ENCODE data around the gene SMPD3. TPM values are rescaled to one million over a fixed set of nuclear protein-coding genes. Genes with fewer than 3 reads are reported as not detected.

The SMPD3 gene
- total and polyA plus RNA-seq, 2 of the 4 experiments (the other 2 are of a cell fraction) = not detected

- 96% methylated on average over 4 of the region's 12 CpGs; no CpG with 5 or more reads in 1 of the 2 experiments for WGBS, 2 experiments (ENCODE audit: extremely low coverage in 2 of 2, insufficient read length in 1 of 2)
- H2BK20ac ChIP-seq (ENCODE audit: low read depth, low read length) = no peak overlapping the region
- TF ChIP-seq CHD1 (IDR thresholded peaks at IDR 0.05; ENCODE audit: low read depth, low read length) = no peak
- no peak for TF ChIP-seq MXI1 (IDR thresholded peaks at IDR 0.05; ENCODE audit: borderline replicate concordance, low read depth, low read length)
- no peak for TF ChIP-seq CEBPB (IDR thresholded peaks at IDR 0.05; ENCODE audit: low read depth, low read length)
- TF ChIP-seq FOS (IDR thresholded peaks at IDR 0.05; ENCODE audit: low read depth, low read length) = no peak
- no peak for TF ChIP-seq CTCF (conservative IDR thresholded peaks at IDR 0.05; ENCODE audit: low read depth, low read length)
- no peak for TF ChIP-seq MAFK (IDR thresholded peaks at IDR 0.05; ENCODE audit: low read depth, low read length)
- TF ChIP-seq MAZ (IDR thresholded peaks at IDR 0.05; ENCODE audit: borderline replicate concordance, low read depth, low read length) = no peak
- no peak for TF ChIP-seq RAD21 (IDR thresholded peaks at IDR 0.05; ENCODE audit: low read length)
- no peak for TF ChIP-seq POLR2A (IDR thresholded peaks at IDR 0.05; ENCODE audit: low read depth, low read length)
- TF ChIP-seq BHLHE40 (IDR thresholded peaks at IDR 0.05; ENCODE audit: low read depth, low read length) = no peak
- TF ChIP-seq NFE2L2 (IDR thresholded peaks at IDR 0.05; ENCODE audit: low read depth, low read length) = no peak
- no peak for TF ChIP-seq SMC3 (IDR thresholded peaks at IDR 0.05; ENCODE audit: low read depth, low read length)
- TF ChIP-seq RFX5 (IDR thresholded peaks at IDR 0.05; ENCODE audit: low read depth, low read length) = no peak
- no peak for TF ChIP-seq ELK1 (IDR thresholded peaks at IDR 0.05; ENCODE audit: borderline replicate concordance, low read depth, low read length)
- TF ChIP-seq, protein P1, sequence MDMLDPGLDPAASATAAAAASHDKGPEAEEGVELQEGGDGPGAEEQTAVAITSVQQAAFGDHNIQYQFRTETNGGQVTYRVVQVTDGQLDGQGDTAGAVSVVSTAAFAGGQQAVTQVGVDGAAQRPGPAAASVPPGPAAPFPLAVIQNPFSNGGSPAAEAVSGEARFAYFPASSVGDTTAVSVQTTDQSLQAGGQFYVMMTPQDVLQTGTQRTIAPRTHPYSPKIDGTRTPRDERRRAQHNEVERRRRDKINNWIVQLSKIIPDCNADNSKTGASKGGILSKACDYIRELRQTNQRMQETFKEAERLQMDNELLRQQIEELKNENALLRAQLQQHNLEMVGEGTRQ (IDR thresholded peaks at IDR 0.05; ENCODE audit: low read depth, low read length) = no peak
- no peak for TF ChIP-seq RCOR1 (IDR thresholded peaks at IDR 0.05; ENCODE audit: insufficient replicate concordance, low read length)
- no peak overlapping the region for H4K8ac ChIP-seq (ENCODE audit: low read depth in 2 of 2, low read length in 2 of 2)
- no peak overlapping the region for H2BK15ac ChIP-seq (ENCODE audit: low read depth, low read length)
- in situ Hi-C loops (cut with MboI; ENCODE audit: low sequenced_read_pairs) (no loop called here), dilution Hi-C loops (cut with HindIII; ENCODE audit: low sequenced_read_pairs, unreplicated experiment) (no loop called here), intact Hi-C loops (cut with micrococcal nuclease) (no loop called here)
- H2AFZ ChIP-seq (replicated peaks; ENCODE audit: low read length, poor library complexity) = no peak overlapping the region
- H4K20me1 ChIP-seq (ENCODE audit: insufficient read depth, low read length) = no peaks in the 10 kb centered on the region; the same call in 1 of the 2 replicates
- no peak overlapping the region for H2BK5ac ChIP-seq (ENCODE audit: low read depth, low read length, poor library complexity, severe bottlenecking)
- H3K9ac ChIP-seq (ENCODE audit: low read depth, low read length) = no peak overlapping the region
- no peaks in the 10 kb centered on the region for H3K27me3 ChIP-seq (ENCODE audit: control insufficient read depth, insufficient read depth, low read length)
- H3K9me3 ChIP-seq (ENCODE audit: control insufficient read depth, insufficient read depth, low read length) = no peaks in the 10 kb centered on the region
- no peak overlapping the region for H3K4ac ChIP-seq (ENCODE audit: low read depth, low read length)
- H3K36me3 ChIP-seq (ENCODE audit: control insufficient read depth, insufficient read depth, low read length) = peaks cover 66% of the 10 kb centered on the region
- H2BK120ac ChIP-seq (ENCODE audit: low read depth, low read length) = no peak overlapping the region
- ATAC-seq (ENCODE audit: low read depth) (no peak), DNase-seq (no peak)
- POLR2A ChIA-PET (ENCODE audit: unreplicated experiment) = no interaction called here
- H2AK5ac ChIP-seq (ENCODE audit: low read depth, low read length) = no peak overlapping the region
- H4K5ac ChIP-seq (ENCODE audit: low read depth, low read length) = no peak overlapping the region
- H3K79me1 ChIP-seq (ENCODE audit: low read depth in 1 of 2, low read length in 2 of 2) = no peaks in the 10 kb centered on the region
- no peak overlapping the region for H4K91ac ChIP-seq (ENCODE audit: insufficient read depth, low read depth, low read length)
- CTCF ChIA-PET = no interaction called here
- H3K14ac ChIP-seq (replicated peaks; ENCODE audit: low read depth, low read length) = no peak overlapping the region
- H3K4me1 ChIP-seq (ENCODE audit: control insufficient read depth, insufficient read depth, low read length) = no peaks in the 10 kb centered on the region
- no peak overlapping the region for H3K27ac ChIP-seq (ENCODE audit: insufficient read depth, low read length)
- no TSS peak for BruUV-seq (replicated peaks)
- H3K23ac ChIP-seq (ENCODE audit: low read depth, low read length) = no peak overlapping the region
- H3K18ac ChIP-seq (ENCODE audit: low read depth, low read length) = no peak overlapping the region
- H3K4me2 ChIP-seq (ENCODE audit: low read depth, low read length) = no peak overlapping the region
- peaks cover 4% of the 10 kb centered on the region; the same call in 1 of the 2 replicates for H3K9me1 ChIP-seq (ENCODE audit: insufficient read depth, low read length)
- no peak overlapping the region for H3K56ac ChIP-seq (ENCODE audit: extremely low read depth, insufficient read depth, low read length)
- no peak overlapping the region for H3K4me3 ChIP-seq (ENCODE audit: insufficient read depth, low read depth, low read length)
- no peak overlapping the region for H2AK9ac ChIP-seq (replicated peaks; ENCODE audit: low read depth, low read length, poor library complexity)
Observed at GRCh38 chr16:68346892-68347480, 101.3 kb downstream of the SMPD3 start.

All from IMR-90 (cell line).